ENCODE results near the gene LMF1.

DNA sequence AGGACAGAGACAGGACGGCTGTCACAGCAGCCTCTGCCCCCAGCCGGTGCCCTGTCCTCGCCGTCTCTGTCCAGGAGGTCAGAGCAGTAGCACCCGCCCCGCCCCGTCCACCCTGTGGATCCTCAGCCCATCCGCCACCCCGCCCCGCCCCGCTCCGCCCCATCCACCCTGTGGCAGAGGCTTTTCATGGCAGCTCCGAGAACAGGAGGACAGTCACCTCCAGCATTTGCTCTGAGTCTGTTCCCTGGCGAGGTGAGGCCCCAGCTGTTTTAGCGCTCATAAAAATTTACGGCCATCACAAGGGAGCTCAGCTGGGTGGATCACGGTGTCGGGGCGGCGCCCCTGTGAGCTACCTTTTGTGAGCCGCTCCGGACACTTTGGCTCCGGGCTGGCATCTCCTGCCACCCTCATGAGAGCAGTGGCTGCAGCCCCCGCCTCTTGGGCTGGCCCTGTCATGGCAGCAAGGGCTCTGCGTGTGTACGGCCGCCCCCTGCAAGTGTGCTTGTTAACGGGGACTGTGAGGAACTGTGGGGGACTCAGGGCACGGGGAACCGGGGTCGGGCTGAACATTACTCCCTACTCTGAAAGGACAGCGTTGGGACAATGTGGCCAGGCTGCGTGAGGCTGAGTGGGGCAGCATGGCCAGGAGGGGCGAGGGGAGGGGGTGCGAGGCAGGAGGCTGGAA is 138.0 kb downstream of the LMF1 start:
- TF ChIP-seq POLR2A (IDR thresholded peaks at IDR 0.05) (no peak), EP300 (IDR thresholded peaks at IDR 0.05) (no peak), POLR2AphosphoS5 (IDR thresholded peaks at IDR 0.05) (no peak)
- TF ChIP-seq, protein P1, sequence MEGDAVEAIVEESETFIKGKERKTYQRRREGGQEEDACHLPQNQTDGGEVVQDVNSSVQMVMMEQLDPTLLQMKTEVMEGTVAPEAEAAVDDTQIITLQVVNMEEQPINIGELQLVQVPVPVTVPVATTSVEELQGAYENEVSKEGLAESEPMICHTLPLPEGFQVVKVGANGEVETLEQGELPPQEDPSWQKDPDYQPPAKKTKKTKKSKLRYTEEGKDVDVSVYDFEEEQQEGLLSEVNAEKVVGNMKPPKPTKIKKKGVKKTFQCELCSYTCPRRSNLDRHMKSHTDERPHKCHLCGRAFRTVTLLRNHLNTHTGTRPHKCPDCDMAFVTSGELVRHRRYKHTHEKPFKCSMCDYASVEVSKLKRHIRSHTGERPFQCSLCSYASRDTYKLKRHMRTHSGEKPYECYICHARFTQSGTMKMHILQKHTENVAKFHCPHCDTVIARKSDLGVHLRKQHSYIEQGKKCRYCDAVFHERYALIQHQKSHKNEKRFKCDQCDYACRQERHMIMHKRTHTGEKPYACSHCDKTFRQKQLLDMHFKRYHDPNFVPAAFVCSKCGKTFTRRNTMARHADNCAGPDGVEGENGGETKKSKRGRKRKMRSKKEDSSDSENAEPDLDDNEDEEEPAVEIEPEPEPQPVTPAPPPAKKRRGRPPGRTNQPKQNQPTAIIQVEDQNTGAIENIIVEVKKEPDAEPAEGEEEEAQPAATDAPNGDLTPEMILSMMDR (IDR thresholded peaks at IDR 0.05), result no peak

All from upper lobe of left lung (tissue), 4 donors.